CD14-positive monocyte (primary cell): Measurements from ENCODE around the gene FLRT1. TPM values are rescaled to one million over a fixed set of nuclear protein-coding genes. Genes with fewer than 3 reads are reported as not detected.

Experiments
- DNase-seq, 3 donors: peaks; one replicate each; pipeline ENCODE4 v3.0.0-alpha.2; 2011 to 2022
- H2AFZ ChIP-seq: 2 replicates; pipeline ENCODE4 v1.6.0; 2012; ENCODE audit warnings: mild to moderate bottlenecking, low read depth, low read length, inconsistent platforms; ENCODE audit not compliant: insufficient read depth, poor library complexity, severe bottlenecking
- H3K27ac ChIP-seq, 2 donors: 1 replicate in 1 of 2; 2 replicates in 1 of 2; pipeline ENCODE4 v1.5.1; 2012 to 2013; ENCODE audit warnings: low read length in 2 of 2, control low read depth in 1 of 2, inconsistent platforms in 1 of 2, low read depth in 1 of 2, mild to moderate bottlenecking in 1 of 2
- H3K27me3 ChIP-seq, 2 donors: one replicate each; pipeline versions ENCODE4 v1.6.0 to v1.6.1; 2011 to 2013; ENCODE audit warnings: low read length in 2 of 2; ENCODE audit not compliant: control insufficient read depth in 2 of 2, insufficient read depth in 2 of 2
- H3K36me3 ChIP-seq, 2 donors: replicated peaks in 1 of 2; 1 replicate in 1 of 2; 2 replicates in 1 of 2; pipeline versions ENCODE4 v1.5.1 to v1.6.1; 2012 to 2013; ENCODE audit warnings: low read length in 2 of 2, control low read depth in 1 of 2, inconsistent platforms in 1 of 2, mild to moderate bottlenecking in 1 of 2; ENCODE audit not compliant: insufficient read depth in 2 of 2, control insufficient read depth in 1 of 2
- H3K4me1 ChIP-seq, 2 donors: 1 replicate in 1 of 2; 2 replicates in 1 of 2; pipeline versions ENCODE4 v1.5.1 to v1.6.1; 2012 to 2013; ENCODE audit warnings: low read length in 2 of 2, control low read depth in 1 of 2, inconsistent platforms in 1 of 2, mild to moderate bottlenecking in 1 of 2, moderate library complexity in 1 of 2; ENCODE audit not compliant: insufficient read depth in 2 of 2, control insufficient read depth in 1 of 2
- H3K4me2 ChIP-seq: replicated peaks from 2 replicates; pipeline ENCODE3; 2012; ENCODE audit warnings: low read length, moderate library complexity, mild to moderate bottlenecking; ENCODE audit not compliant: poor library complexity, severe bottlenecking; ENCODE audit errors: extremely low read depth
- H3K4me3 ChIP-seq, 3 experiments: fragments of 200-600 bp in 1 of 3; sonication (generic) in 1 of 3; replicated peaks in 1 of 3; 1 replicate in 2 of 3; 2 replicates in 1 of 3; pipeline ENCODE4 v1.5.1; 2011 to 2013; ENCODE audit warnings: low read length in 3 of 3, mild to moderate bottlenecking in 3 of 3, control low read depth in 2 of 3, low read depth in 2 of 3, inconsistent platforms in 1 of 3, moderate library complexity in 1 of 3
- H3K79me2 ChIP-seq: 2 replicates; pipeline ENCODE4 v1.6.0; 2012; ENCODE audit warnings: mild to moderate bottlenecking, control low read depth, inconsistent platforms, low read length, moderate library complexity; ENCODE audit not compliant: insufficient read depth
- H3K9ac ChIP-seq: 2 replicates; pipeline ENCODE4 v1.6.0; 2017; ENCODE audit warnings: low read length, mild to moderate bottlenecking; ENCODE audit not compliant: insufficient read depth, poor library complexity, severe bottlenecking
- H3K9me3 ChIP-seq, 2 donors: replicated peaks in 1 of 2; 1 replicate in 1 of 2; 2 replicates in 1 of 2; pipeline versions ENCODE4 v1.5.1 to v1.6.1; 2012 to 2013; ENCODE audit warnings: low read length in 2 of 2, control low read depth in 1 of 2; ENCODE audit not compliant: control insufficient read depth in 1 of 2, insufficient read depth in 1 of 2
- H4K20me1 ChIP-seq: 2 replicates; pipeline ENCODE4 v1.6.0; 2012; ENCODE audit warnings: mild to moderate bottlenecking, low read length, control low read depth, moderate library complexity; ENCODE audit not compliant: insufficient read depth
- H3K27ac Mint-ChIP-seq, 7 donors: one replicate each; pipeline ENCODE4 v1.8.0; 2020; ENCODE audit warnings: mild to moderate bottlenecking in 7 of 7, mixed read lengths in 7 of 7, moderate library complexity in 6 of 7, inconsistent platforms in 2 of 7
- H3K27me3 Mint-ChIP-seq, 3 donors: one replicate each; pipeline ENCODE4 v1.8.0; 2021 to 2022; ENCODE audit warnings: low read depth in 3 of 3, mild to moderate bottlenecking in 3 of 3, mixed read lengths in 3 of 3, moderate library complexity in 3 of 3, inconsistent platforms in 1 of 3
- H3K36me3 Mint-ChIP-seq, 2 donors: one replicate each; pipeline ENCODE4 v1.8.0; 2020; ENCODE audit warnings: mixed read lengths in 2 of 2, inconsistent platforms in 1 of 2, mild to moderate bottlenecking in 1 of 2
- H3K4me1 Mint-ChIP-seq: one replicate; pipeline ENCODE4 v1.8.0; 2020; ENCODE audit warnings: mild to moderate bottlenecking, mixed read lengths
- H3K4me3 Mint-ChIP-seq, 2 donors: one replicate each; pipeline ENCODE4 v1.8.0; 2020; ENCODE audit warnings: mild to moderate bottlenecking in 2 of 2, mixed read lengths in 2 of 2, moderate library complexity in 1 of 2
- H3K9me3 Mint-ChIP-seq, 7 donors: one replicate each; pipeline ENCODE4 v1.8.0; 2020 to 2022; ENCODE audit warnings: mixed read lengths in 7 of 7, mild to moderate bottlenecking in 6 of 7, moderate library complexity in 6 of 7, inconsistent platforms in 2 of 7
- WGBS: methylation state at CpG from one replicate; pipeline ENCODE4 v1.1.5; 2013; ENCODE audit warnings: missing lambda C conversion rate; ENCODE audit not compliant: insufficient coverage; 5-methylcytosine and 5-hydroxymethylcytosine counted together
- intact Hi-C, 2 donors: fragments of 100-400 bp; cut with micrococcal nuclease; formaldehyde crosslinking; loops; one replicate each; pipeline versions ENCODE4 v1.15.0 to v1.15.1; 2023
- polyA plus RNA-seq, 3 donors: library from polyadenylated mRNA; depleted of rRNA in 1 of 3; unstranded in 2 of 3; stranded (reverse) in 1 of 3; fragments of 300-500 nt in 2 of 3; fragments of >200 nt in 1 of 3; fragmentation: Illumina TruSeq in 2 of 3; gene quantifications; 1 replicate in 2 of 3; 2 replicates in 1 of 3; pipeline ENCODE4 v1.2.3, GENCODE V29; 2012 to 2021
- TF ChIP-seq, protein P1 (sequence below): fragments of 200-600 bp; IDR thresholded peaks from one replicate; pipeline ENCODE4 v1.8.0; 2022; ENCODE audit warnings: antibody characterized with exemption, mild to moderate bottlenecking

Gene FLRT1
- polyA plus RNA-seq, 3 donors = not detected

DNA sequence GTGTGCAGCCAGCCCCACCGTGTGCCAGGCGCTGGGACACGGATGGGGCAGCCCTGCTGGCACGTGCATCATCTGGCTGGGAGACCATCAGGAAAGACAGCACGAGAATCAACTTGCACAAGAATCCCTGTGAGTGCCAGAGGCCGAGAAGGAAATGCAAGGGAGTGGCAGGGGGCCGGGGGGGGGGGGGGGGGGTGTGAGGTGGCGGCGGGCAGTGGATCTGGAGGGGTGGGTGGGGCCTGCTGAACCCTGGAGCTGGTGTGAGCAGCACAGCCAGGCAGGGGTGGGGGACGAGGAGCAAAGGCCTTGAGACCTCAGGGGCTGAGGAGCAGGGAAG is 14.0 kb upstream of the FLRT1 start:
- H3K4me1 Mint-ChIP-seq = peaks cover 2% of the 10 kb centered on the region
- no peaks in the 10 kb centered on the region for H3K36me3 Mint-ChIP-seq
- H3K4me3 Mint-ChIP-seq = no peak overlapping the region
- H3K9me3 ChIP-seq = no peaks in the 10 kb centered on the region
- no peak overlapping the region for H3K4me2 ChIP-seq
- H3K27me3 ChIP-seq = no peaks in the 10 kb centered on the region
- H2AFZ ChIP-seq = no peak overlapping the region
- DNase-seq = no peak
- H3K4me1 ChIP-seq = no peaks in the 10 kb centered on the region
- H3K9ac ChIP-seq = no peak overlapping the region
- H3K36me3 ChIP-seq = no peaks in the 10 kb centered on the region
- 62% methylated on average over 5 of the region's 10 CpGs for WGBS
- H3K27me3 Mint-ChIP-seq = peaks cover 3 to 9% (median 6%) of the 10 kb centered on the region in 3 donors
- H3K79me2 ChIP-seq = no peaks in the 10 kb centered on the region
- H3K27ac Mint-ChIP-seq = no peak overlapping the region
- TF ChIP-seq, protein P1, sequence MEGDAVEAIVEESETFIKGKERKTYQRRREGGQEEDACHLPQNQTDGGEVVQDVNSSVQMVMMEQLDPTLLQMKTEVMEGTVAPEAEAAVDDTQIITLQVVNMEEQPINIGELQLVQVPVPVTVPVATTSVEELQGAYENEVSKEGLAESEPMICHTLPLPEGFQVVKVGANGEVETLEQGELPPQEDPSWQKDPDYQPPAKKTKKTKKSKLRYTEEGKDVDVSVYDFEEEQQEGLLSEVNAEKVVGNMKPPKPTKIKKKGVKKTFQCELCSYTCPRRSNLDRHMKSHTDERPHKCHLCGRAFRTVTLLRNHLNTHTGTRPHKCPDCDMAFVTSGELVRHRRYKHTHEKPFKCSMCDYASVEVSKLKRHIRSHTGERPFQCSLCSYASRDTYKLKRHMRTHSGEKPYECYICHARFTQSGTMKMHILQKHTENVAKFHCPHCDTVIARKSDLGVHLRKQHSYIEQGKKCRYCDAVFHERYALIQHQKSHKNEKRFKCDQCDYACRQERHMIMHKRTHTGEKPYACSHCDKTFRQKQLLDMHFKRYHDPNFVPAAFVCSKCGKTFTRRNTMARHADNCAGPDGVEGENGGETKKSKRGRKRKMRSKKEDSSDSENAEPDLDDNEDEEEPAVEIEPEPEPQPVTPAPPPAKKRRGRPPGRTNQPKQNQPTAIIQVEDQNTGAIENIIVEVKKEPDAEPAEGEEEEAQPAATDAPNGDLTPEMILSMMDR = no peak
- H3K27ac ChIP-seq = no peak overlapping the region
- H4K20me1 ChIP-seq = no peaks in the 10 kb centered on the region
- no peak overlapping the region for H3K4me3 ChIP-seq
- intact Hi-C loops = no loop called here
- no peaks in the 10 kb centered on the region for H3K9me3 Mint-ChIP-seq

DNA sequence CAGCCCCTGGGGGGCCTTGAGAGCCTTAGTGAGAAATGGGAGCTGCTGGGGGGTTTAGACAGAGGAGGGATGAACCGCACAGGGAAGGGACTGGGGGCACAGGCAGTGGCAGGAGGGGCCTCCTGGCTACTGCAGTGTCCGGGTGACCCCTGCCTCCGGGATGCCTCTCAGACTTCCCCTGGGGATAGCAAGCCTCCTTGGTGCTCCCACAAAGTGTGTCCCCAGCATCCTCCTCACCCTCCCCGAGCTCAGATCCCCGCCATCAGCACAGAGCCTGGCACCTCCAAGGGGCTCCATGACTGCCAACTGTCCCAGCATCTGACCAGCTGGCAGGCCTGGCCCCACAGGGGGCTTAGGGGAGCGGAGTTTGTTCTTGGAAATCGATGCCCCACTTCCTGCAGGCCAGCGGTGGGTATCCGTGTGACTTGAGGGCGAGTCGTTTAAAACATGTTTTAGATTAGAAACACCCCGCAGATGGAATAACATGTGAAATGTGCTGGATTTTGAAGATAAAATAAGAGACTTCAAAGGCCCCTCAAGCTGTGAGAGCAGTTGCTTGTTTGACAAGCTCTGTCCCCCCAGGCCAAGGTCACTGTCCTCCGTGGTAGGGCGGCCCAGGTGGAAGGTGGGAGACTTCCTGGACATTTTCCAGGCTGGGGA is 13.5 kb upstream of the FLRT1 start:
- H2AFZ ChIP-seq = no peak overlapping the region

More for the DNA sequence above, 13.5 kb upstream of the FLRT1 start:
- Histone ChIP-seq H4K20me1 (no peaks in the 10 kb centered on the region), H3K4me3 (no peak overlapping the region), H3K9me3 (no peaks in the 10 kb centered on the region), H3K4me1 (peaks cover 3 to 5% of the 10 kb centered on the region in 2 donors), H3K27ac (no peak overlapping the region), H3K4me2 (no peak overlapping the region), H3K9ac (no peak overlapping the region), H3K27me3 (no peaks in the 10 kb centered on the region), H3K79me2 (no peaks in the 10 kb centered on the region), H3K36me3 (no peaks in the 10 kb centered on the region)
- intact Hi-C loops = no loop called here
- Mint-ChIP-seq H3K27ac (no peak overlapping the region), H3K4me1 (peaks cover 6% of the 10 kb centered on the region), H3K4me3 (no peak overlapping the region), H3K36me3 (no peaks in the 10 kb centered on the region), H3K27me3 (peaks cover 3 to 9% (median 6%) of the 10 kb centered on the region in 3 donors), H3K9me3 (no peaks in the 10 kb centered on the region)
- TF ChIP-seq, protein P1 = no peak
- no peak for DNase-seq
- WGBS = 94% methylated on average over 13 of the region's 14 CpGs
